Measurements from ENCODE around the gene GDF10. TPM values are rescaled to one million over a fixed set of nuclear protein-coding genes. Genes with fewer than 3 reads are reported as not detected.

GDF10 gene
- total RNA-seq, 1 donor from 2014 or later, result 0.74 TPM

DNA sequence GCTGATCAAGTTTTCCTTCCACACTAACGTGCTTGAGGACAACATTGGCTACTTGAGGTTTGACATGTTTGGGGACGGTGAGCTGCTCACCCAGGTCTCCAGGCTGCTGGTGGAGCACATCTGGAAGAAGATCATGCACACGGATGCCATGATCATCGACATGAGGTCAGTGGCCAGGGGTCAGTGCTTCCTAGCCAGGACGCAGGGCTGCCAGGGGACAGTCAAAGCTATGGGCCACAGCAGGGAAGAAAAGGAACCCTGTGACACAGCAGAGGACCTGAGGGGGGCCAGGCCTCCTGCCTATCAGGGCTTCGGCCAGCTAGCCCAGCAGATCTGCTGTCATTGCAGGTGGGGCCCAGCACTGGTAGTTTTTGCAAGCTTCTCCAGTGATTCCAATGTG lies 53.4 kb downstream of the GDF10 start:
- no peaks in the 10 kb centered on the region for H3K36me3 Mint-ChIP-seq (ENCODE audit: low read depth, unreplicated experiment)
- no peak overlapping the region for H3K27ac Mint-ChIP-seq (ENCODE audit: unreplicated experiment)
- no peaks in the 10 kb centered on the region for H3K4me1 Mint-ChIP-seq (ENCODE audit: unreplicated experiment)
- no peak for DNase-seq (ENCODE audit: low spot score)
- H3K27me3 Mint-ChIP-seq (ENCODE audit: unreplicated experiment), result peaks cover 2% of the 10 kb centered on the region
- H3K4me3 Mint-ChIP-seq (ENCODE audit: unreplicated experiment), result no peak overlapping the region
- TF ChIP-seq, protein P1, sequence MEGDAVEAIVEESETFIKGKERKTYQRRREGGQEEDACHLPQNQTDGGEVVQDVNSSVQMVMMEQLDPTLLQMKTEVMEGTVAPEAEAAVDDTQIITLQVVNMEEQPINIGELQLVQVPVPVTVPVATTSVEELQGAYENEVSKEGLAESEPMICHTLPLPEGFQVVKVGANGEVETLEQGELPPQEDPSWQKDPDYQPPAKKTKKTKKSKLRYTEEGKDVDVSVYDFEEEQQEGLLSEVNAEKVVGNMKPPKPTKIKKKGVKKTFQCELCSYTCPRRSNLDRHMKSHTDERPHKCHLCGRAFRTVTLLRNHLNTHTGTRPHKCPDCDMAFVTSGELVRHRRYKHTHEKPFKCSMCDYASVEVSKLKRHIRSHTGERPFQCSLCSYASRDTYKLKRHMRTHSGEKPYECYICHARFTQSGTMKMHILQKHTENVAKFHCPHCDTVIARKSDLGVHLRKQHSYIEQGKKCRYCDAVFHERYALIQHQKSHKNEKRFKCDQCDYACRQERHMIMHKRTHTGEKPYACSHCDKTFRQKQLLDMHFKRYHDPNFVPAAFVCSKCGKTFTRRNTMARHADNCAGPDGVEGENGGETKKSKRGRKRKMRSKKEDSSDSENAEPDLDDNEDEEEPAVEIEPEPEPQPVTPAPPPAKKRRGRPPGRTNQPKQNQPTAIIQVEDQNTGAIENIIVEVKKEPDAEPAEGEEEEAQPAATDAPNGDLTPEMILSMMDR (IDR thresholded peaks at IDR 0.05; ENCODE audit: unreplicated experiment), result no peak
- no peaks in the 10 kb centered on the region for H3K9me3 Mint-ChIP-seq (ENCODE audit: unreplicated experiment)

DNA sequence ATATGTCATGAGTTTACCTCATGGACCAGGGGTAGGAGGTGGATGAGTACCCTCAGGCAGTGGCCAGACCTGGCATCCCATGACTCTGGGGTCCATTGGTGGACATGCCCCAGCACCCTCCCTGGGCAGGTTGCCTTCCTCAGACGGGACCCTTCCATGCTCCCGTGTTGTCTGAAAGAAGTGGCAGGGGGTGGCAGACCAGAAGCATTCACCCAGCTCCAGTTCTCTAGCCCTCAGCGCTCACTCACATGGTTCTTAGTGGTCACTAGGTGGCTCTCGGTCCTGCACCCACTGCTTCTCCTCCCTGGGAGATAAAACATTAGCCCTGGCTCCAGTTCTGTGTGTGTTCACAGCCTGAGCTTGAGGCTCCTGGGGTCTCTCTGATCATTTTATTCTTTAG lies 54.2 kb downstream of the GDF10 start:
- Mint-ChIP-seq H3K36me3 (ENCODE audit: low read depth, unreplicated experiment) (no peaks in the 10 kb centered on the region), H3K4me3 (ENCODE audit: unreplicated experiment) (no peak overlapping the region), H3K27me3 (ENCODE audit: unreplicated experiment) (peaks cover 5% of the 10 kb centered on the region), H3K27ac (ENCODE audit: unreplicated experiment) (no peak overlapping the region), H3K4me1 (ENCODE audit: unreplicated experiment) (no peaks in the 10 kb centered on the region), H3K9me3 (ENCODE audit: unreplicated experiment) (no peaks in the 10 kb centered on the region)
- TF ChIP-seq, protein P1 (IDR thresholded peaks at IDR 0.05; ENCODE audit: unreplicated experiment), result no peak
- DNase-seq (ENCODE audit: low spot score), result no peak

DNA sequence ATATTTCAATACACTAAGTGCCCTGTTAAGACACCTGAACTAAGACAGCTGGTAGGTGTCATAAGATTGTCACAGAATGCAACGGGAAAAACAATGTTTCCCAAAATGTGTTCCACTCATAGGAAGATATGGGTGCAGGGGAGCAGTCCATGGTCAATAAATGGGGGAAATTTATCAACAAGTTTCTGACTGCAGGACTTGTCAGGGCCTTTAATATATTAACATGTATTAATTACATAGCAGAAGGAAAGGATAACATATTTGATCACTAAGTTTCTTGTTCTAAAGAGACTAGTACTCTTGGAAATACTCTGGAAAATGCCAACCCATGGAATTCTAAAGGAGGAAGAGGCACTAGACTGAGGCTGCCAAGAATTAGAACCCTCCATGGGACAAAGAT lies 54.9 kb downstream of the GDF10 start:
- DNase-seq (ENCODE audit: low spot score), result no peak
- H3K36me3 Mint-ChIP-seq (ENCODE audit: low read depth, unreplicated experiment), result no peaks in the 10 kb centered on the region
- no peaks in the 10 kb centered on the region for H3K9me3 Mint-ChIP-seq (ENCODE audit: unreplicated experiment)
- no peak overlapping the region for H3K4me3 Mint-ChIP-seq (ENCODE audit: unreplicated experiment)
- no peaks in the 10 kb centered on the region for H3K4me1 Mint-ChIP-seq (ENCODE audit: unreplicated experiment)
- TF ChIP-seq, protein P1 (IDR thresholded peaks at IDR 0.05; ENCODE audit: unreplicated experiment), result no peak
- no peak overlapping the region for H3K27ac Mint-ChIP-seq (ENCODE audit: unreplicated experiment)
- H3K27me3 Mint-ChIP-seq (ENCODE audit: unreplicated experiment), result peaks cover 5% of the 10 kb centered on the region

DNA sequence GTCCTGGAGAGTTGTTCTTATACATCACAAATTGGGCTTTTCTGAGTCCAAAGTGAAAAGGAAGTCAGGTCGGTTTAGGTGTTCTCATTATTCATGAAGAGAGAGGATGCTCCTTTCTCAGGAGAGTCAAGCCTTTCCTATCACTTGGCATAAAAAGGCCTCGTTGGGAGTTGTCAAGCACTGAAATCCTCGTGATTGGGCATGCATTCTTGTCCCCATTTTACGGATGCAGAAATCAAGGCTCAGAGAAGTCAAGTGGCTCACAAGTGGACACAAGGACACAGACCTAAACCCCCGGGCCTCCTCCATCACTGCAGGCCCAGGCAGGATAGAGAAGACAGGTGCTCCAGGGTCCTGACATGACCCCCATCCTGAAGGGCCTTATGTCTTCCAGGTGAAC lies 56.7 kb downstream of the GDF10 start:
- no peak overlapping the region for H3K27ac Mint-ChIP-seq (ENCODE audit: unreplicated experiment)
- DNase-seq (ENCODE audit: low spot score), result no peak
- TF ChIP-seq, protein P1 (IDR thresholded peaks at IDR 0.05; ENCODE audit: unreplicated experiment), result no peak

DNA sequence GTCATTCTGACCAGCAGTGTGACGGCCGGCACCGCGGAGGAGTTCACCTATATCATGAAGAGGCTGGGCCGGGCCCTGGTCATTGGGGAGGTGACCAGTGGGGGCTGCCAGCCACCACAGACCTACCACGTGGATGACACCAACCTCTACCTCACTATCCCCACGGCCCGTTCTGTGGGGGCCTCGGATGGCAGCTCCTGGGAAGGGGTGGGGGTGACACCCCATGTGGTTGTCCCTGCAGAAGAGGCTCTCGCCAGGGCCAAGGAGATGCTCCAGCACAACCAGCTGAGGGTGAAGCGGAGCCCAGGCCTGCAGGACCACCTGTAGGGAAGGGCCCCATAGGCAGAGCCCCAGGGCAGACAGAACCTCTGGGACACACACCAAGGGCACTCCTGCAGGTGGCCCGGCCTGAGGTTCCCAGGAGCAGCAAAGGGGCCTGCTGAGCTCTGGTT lies 57.2 kb downstream of the GDF10 start:
- no peaks in the 10 kb centered on the region for H3K36me3 Mint-ChIP-seq (ENCODE audit: low read depth, unreplicated experiment)
- no peak overlapping the region for H3K27ac Mint-ChIP-seq (ENCODE audit: unreplicated experiment)
- H3K4me1 Mint-ChIP-seq (ENCODE audit: unreplicated experiment), result no peaks in the 10 kb centered on the region
- no peaks in the 10 kb centered on the region for H3K9me3 Mint-ChIP-seq (ENCODE audit: unreplicated experiment)
- TF ChIP-seq, protein P1 (IDR thresholded peaks at IDR 0.05; ENCODE audit: unreplicated experiment), result no peak
- peaks cover 5% of the 10 kb centered on the region for H3K27me3 Mint-ChIP-seq (ENCODE audit: unreplicated experiment)
- no peak for DNase-seq (ENCODE audit: low spot score)
- H3K4me3 Mint-ChIP-seq (ENCODE audit: unreplicated experiment), result no peak overlapping the region

More for the DNA sequence above, 56.7 kb downstream of the GDF10 start:
- Mint-ChIP-seq H3K36me3 (ENCODE audit: low read depth, unreplicated experiment) (no peaks in the 10 kb centered on the region), H3K4me1 (ENCODE audit: unreplicated experiment) (no peaks in the 10 kb centered on the region), H3K27me3 (ENCODE audit: unreplicated experiment) (peaks cover 5% of the 10 kb centered on the region), H3K9me3 (ENCODE audit: unreplicated experiment) (no peaks in the 10 kb centered on the region), H3K4me3 (ENCODE audit: unreplicated experiment) (no peak overlapping the region)

All from endothelial cell (in vitro differentiated cells).